GM21737 (cell line): ENCODE results near the gene RAD50.

Source experiments
- ATAC-seq: cut with Tn5 transposase; IDR thresholded peaks from one replicate; pipeline ENCODE4 v1.9.1; 2021; ENCODE audit warnings: mild to moderate bottlenecking, moderate library complexity; ENCODE audit not compliant: unreplicated experiment

Gene RAD50

DNA sequence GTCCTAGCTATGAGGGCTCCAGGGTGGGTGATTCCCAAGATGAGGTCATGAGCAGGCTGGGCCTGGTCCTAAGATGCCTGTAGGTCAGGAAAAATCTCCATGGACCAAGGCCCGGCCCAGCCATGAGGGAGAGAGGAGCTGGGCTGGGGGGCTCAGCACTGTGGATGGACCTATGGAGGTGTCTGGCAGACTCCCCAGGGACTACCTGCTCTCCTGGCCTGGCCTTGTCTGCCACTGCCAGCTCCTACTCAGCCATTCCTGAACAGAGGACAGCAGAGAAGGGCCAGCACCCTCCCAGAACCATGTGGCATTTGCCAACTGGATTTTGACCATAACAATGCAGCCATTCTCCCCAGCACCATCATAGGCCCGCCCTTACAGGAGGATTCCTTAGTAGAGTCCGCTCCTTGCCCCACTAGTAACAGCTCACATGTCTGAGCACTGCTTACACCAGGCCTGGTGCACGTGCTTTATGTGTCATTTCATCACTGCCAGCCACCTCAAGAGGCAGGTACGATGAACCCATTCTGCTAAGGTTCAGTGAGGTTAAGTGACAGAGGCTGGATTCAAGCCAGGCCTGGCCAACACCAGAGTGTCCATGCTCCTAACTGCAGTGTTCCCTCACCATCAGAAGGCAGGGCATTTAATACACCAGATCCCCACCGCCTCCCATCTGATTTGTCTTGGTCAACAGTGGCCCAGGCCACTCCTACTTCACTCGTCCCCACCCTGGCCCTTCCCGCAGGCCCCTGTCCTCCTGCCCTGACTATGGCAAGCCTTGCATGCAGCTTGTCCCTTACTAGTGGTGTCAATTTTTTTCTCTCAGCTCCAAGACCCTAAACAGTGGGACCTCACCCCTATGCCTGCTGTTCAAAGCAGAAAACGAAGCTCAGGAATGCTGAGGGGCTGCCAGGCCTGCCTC is 101.9 kb downstream of the RAD50 start:
- no peak for ATAC-seq

DNA sequence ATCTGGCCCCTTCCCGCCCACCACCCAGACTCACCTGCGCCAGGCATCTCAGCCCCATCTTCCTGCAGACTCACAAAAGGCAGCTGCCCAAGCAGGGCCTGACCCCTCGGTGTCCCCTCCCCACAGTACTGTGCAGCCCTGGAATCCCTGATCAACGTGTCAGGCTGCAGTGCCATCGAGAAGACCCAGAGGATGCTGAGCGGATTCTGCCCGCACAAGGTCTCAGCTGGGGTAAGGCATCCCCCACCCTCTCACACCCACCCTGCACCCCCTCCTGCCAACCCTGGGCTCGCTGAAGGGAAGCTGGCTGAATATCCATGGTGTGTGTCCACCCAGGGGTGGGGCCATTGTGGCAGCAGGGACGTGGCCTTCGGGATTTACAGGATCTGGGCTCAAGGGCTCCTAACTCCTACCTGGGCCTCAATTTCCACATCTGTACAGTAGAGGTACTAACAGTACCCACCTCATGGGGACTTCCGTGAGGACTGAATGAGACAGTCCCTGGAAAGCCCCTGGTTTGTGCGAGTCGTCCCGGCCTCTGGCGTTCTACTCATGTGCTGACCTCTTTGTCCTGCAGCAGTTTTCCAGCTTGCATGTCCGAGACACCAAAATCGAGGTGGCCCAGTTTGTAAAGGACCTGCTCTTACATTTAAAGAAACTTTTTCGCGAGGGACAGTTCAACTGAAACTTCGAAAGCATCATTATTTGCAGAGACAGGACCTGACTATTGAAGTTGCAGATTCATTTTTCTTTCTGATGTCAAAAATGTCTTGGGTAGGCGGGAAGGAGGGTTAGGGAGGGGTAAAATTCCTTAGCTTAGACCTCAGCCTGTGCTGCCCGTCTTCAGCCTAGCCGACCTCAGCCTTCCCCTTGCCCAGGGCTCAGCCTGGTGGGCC is 103.1 kb downstream of the RAD50 start:
- ATAC-seq: no peak

DNA sequence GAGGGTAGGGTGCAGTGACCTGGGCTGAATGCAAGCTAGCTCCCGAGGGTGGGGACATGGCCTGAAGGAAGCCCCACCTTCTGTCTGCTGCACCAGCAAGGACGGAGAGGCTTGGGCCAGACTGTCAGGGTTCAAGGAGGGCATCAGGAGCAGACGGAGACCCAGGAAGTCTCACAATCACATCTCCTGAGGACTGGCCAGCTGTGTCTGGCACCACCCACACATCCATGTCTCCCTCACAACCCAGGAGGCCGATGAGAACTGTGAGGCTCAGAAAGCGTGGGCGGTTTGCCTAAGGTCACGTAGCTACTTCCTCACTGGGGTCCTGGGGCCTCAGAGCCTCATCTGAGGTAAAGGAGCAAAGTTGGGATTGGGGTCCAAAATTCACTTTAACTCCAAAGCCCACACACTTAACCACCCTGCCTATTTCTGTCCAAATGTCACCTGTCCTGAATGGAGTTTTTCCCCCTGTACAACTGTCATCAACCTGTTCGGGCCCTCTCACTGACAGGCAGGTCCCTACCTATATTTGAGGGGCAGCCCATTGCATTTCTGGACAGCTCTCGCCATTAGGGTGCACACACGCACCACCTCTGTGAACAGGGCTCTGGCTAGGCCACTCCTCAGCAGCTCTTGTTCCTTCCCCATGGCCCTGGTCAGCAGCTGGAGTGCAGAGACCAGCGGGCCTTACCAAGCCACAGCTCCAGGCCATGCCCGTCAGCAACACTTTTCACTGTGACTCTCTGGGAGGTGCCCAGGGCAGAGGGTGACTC is 104.6 kb downstream of the RAD50 start:
- no peak for ATAC-seq

DNA sequence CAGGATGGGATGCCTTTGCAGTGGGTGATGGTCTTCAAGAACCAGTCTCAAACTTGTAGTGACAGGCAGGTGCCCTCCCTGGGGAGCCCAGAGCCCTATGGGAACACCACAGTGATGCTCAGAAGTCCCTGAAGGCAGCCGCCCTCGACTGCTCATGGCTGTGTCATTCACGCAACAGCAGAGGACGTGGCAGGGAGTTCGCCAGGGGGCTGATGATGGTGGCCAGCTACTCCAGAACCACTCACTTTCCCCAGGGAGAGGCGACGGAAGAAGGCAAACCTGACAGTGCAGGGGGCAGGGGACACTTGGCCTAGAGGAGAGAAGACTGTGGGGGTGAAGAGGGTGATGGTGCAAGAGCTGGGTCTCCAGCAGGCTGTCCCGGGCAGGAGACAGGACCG is 105.2 kb downstream of the RAD50 start:
- ATAC-seq: no peak

DNA sequence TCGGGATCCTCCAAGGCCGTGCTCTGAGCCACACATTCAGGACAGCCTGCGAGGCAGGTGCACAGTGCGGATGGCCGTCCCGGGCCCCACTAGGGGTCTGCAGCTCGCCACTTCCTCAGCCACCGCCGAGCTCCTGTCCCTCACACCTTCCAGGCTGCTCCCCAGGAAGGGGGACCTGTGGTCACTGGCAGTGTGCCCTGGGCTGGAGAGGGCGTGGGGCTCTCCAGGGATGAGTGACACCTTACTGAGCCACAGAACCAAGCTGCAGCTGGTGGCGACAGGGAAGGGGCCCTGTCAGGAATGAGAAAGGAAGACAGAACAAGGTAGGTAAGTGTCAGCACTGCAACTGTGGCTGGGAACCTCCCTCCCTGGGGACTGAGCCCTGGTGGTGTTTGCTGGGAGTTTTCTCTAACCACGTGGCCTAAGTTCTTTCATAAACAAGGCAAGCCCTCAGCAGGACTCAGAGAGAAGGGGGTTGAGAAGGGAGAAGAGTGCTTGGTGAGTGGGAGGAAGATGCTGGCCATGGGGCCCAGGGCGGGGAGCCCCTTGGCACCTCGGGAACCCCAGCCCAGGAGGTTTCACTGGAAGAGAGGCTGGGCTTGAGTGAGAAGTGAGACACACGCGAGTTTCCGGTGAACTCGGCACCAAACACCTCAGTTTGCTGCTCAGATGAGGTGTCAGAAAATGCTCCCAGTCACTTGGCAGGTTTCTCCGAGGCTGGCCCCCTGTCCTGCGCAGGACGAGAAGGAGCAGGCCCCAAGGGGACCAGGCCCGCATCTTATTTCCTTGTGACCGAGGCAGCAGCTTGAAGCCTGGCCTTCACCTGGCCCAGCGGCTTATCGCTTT is 106.4 kb downstream of the RAD50 start:
- ATAC-seq: peak; percentile 54

DNA sequence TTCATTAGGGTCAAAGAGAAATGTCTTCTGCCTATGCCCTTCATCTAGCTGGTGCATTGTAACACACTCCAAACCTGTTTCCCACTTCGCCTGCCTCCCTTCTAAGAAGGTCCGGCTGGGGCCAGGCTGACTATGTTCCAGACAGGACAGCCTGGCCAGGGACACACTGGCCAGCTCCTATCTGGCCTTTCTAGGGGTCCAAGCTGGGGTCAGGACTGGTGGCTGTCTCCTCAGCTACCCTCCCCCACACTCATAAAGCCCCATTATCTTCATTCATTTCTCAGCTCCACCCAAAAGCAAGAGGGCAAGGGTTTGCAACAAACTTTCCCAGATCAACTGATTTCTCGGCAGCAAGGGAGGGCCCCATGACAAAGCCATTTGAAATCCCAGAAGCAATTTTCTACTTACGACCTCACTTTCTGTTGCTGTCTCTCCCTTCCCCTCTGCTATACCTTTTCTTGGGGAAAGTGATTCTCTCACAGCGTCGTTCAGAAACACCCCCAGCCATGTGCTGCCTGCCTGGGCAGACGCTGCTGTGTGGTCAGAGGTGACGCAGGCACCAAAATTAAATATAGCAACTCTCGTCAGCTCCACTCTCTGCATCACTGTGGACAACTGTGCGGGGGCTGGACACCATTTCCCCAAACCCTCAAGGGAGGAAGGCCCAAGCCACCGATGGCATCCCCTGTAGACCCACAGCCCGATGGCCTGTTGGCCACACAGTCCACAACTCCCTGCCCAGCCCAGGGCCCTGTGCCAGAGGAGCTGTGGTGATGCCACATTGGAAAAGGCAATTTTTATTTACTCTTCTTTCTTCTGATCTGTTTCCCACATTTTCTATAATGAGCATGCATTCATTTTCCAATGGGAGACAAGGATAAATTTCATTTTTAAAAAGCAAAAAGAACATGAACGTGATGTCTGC is 107.3 kb downstream of the RAD50 start:
- ATAC-seq: peak; percentile 40

DNA sequence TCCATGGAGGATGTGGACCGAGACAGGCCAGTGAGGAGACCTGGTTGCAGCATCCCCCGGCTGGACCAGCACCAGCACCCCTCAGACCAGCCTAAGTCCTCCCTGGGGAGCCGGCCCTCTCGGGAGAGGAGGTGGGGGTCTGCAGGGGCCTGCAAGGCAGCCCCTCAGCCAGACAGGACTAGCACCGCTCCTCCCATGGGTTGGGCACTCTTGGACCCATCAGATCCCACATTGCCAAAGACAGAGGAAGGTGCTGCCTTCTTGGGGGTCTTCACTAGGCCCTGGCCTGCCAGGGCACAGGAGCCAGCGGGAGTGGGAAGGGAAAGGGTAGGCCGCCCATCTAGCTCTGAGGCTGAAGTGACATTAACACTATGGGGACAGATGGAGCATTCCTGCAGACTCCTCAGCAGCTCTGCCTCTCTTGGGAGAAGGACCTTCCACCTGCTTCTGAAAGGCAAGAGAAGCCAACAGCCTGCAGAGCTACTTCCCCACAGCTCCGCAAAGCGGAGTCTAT is 108.0 kb downstream of the RAD50 start:
- ATAC-seq: no peak

DNA sequence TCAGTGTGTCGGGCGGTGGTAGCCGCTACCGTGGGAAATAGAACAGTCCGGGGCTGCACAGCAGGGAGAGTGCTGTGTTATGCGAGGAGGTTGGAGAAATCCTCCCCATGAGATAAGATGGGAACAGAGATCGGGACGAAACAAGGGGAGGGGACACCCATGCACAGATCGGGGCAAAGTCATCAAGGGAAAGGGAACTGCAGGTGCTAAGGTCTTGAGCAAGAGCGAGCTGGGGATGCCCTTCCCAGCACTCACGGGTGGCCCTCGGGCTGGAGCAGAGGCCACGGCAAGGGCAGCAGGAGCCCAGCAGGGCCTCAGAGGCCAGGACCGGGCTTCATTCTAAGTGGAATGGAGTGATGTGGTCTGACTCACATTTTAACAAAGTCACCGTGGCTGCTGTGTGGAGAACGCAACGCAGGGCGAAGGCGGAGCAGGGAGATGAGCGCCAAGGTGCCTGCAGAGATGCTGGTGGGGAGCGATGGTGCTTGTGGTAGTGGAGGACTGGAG is 108.8 kb downstream of the RAD50 start:
- no peak for ATAC-seq

DNA sequence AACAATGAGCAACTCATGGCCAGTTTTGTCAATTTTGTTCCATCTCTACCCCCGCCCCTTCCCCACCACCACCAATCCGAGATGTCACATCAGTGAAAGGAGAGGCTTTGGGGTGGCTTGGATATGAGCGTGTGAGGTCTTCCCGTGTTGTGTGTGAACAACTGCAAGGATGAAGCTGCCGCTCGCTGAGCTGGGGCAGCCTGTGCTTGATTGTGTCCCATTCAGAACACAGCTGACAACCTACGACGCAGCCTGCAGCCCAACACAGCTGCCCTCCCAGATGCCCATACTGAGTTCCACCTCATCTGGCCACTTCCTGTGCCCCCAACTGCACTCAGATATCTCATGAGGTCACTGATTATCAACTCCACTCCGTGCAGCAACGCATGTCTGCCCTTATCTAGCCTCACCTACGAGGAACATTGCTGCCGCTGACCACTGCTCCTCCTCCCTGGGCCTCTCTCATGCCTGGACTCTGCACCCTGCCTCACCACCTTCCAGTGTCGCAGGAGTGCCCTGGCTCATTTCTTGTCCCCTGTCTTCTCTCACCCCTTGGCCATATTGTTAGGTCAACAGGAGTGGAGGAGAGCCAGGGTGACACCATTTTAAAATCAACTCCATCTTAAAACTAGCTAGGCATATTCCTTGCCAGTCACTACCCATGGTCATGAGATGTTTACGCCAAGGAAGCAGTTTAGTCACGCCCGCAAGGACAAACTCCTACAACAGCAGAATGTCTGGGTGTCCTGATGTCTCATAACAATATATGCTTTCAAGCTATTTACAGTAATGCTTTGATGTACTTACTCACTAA is 109.7 kb downstream of the RAD50 start:
- ATAC-seq: no peak

DNA sequence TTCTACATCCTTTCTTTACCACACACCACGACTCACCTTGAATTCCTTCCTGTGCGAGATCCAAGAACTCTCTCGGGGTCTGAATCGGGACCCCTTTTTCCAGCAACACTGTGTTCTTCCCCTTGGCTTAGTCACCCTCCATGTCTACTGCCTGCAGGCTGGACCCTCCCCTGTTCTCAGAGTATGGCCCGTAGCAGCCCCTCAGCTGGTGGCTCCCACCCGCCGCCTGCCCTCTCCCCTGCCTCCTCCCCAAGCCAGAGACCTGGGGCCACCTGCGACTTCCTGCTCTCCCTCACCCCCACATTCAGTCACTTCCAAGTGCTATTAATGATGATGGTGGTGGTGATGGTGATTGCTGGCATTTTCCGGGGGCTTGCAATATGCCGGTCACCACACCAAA is 110.5 kb downstream of the RAD50 start:
- ATAC-seq: no peak

DNA sequence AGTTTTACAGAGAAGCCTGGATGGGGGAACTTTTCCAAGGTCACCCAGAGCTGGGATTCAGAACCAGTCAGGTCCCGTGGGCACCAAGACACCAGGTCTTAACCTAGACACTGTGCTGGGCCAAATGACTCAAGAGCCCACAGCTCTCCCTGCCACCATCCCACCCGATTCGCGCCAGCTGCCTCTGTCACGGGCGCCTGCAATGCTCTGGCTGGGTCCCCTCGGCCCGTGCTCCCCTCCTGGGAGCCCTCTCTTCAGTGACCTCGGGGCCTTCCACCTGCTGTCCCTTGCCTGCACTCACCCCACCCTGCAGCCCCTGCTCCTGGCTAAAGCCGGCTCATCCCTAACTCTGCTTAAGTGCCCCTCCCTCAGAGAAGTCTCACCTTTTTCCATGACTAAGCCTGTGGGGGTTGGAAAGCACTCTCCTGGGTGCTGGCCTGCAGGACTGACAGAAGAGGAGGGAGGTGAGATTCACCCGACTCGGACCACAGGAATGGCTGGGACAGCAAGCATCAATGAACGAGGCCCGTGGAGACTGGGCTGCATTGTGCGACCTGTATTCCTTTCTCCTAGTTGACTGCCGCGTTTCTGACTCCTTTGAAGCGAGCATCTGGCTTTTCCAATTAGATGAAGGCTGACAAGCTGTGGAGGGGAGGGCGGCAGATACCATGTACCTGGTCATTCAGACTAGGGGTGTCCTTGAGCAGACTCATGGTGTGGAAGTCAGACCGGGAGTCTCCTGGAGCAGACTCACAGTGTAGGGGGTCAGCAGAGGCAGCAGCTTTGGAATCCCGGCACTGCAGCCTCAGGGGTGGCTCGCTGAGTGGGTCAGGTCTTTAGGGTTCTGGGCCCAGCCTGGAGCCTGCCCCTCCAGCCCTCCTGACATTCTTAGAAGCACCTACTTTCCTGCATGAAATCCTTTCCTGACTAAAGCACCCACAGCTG is 111.3 kb downstream of the RAD50 start:
- ATAC-seq: no peak

DNA sequence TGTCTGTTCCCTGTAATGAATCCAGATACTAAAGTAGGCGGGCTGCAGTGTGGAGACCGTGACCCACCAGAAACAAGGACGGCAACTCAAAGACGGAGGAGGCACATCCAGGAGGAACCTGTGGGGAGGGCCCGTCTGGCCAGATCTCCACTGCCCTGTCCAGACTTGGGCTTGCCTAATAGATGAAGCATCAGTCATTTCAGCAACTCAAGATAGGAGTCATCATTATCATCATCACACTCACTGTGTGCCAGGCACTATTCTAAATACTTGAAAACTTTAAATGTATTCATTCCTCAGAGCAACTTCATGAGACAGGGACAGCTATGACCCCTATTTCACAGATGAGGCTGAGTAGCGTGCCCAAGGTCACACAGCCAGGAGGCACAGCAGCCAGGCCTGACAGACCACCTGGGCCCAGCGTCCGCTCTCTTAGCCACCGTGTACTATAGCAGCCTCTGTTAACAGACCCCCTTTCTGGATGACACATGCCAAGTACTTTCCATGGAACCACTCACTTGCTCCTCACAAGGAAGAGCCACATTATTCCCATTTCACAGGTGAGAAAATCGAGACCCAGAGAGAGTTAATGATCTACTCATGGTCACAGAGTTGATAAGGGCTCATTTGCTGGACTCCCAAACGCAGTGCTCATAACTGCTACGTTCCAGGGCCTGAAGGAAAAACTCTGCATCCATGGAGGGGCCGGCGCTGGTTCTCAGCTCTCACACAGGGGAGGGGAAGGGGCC is 112.1 kb downstream of the RAD50 start:
- ATAC-seq: no peak

DNA sequence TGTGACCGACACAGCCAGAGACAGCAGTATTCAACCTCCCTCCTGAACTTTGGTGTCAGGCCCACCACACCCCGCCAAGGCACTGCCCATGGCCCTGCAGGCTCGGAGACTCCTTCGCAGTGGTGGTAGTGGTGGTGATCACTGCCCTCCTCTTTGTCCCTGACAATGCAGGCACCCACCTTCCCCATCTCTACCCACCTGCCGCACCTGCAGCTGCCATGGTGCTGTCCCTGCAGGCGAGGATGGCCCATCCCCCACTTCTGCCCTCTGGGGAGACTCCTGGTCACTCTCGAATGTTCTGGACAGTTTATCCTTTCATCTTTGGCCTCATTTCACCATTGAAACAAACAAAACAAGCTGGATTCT is 112.7 kb downstream of the RAD50 start:
- ATAC-seq: no peak

DNA sequence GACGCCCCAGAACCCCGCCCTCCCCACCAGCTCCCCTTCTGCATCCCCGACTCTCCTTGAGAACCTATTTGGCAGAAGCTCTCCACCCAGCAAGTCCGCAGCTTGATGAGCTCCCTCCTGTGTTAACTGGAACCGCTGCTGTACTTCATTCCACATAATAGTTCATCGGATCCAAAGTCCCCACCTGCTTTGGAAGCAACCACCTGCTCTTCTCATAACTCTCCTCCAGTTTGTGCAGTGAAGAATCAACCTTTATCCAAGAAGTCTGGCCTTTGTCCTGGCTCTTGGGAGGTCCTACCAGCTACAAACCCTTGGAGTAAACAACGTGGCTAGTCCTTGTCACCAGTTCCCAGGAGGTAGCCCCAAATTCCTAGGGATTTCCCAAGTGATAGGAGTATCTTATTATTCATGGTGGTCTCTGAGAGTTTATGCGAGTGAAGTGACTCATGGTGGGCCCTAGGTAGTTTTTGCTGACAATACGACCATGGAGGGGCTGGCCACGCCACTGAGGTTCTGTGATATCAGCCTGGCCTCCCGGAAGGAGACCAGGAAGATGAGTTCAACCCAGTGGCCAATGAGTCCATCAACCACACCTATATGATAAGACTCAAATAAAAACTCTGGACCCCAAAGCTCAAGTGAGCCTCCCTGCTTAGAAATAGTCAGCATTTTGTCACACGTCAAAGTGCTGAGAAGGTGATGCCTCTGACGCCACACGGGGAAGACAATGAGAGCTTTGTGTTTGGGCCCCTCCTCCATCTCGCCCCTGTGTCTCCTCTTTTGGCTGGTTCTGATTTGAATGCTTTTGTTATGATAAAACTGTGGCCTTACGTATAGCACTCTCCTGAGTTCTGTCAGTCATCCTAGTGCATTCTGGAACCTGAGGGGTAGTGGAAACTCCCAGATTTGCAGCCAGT is 113.4 kb downstream of the RAD50 start:
- no peak for ATAC-seq

DNA sequence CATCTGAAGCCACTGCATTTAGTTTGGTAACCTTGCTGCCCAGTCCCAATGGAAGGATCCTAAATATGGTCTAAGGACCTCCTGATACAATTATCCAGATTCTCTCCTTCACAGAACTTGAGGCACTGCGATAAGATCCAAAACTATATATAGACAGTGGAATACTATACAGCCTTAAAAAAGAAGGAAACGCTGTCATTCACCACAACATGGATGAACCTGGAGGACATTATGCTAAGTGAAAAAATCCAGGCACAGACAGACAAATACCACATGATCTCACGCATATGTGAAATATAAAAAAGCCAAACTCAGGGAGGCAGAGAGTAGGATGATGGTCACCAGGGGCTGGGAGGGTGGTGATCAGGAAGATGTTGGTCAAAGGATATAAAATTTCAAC is 114.2 kb downstream of the RAD50 start:
- no peak for ATAC-seq
